Measurements from ENCODE around the gene MPV17L2. TPM values are rescaled to one million over a fixed set of nuclear protein-coding genes. Genes with fewer than 3 reads are reported as not detected.
A peak's percentile ranks its signal among the peaks of the same experiment; 100 is the strongest.

MPV17L2 gene
- total and polyA plus RNA-seq, 2 of the 4 experiments (the other 2 are of a cell fraction), result 7.2 to 19.5 TPM

DNA sequence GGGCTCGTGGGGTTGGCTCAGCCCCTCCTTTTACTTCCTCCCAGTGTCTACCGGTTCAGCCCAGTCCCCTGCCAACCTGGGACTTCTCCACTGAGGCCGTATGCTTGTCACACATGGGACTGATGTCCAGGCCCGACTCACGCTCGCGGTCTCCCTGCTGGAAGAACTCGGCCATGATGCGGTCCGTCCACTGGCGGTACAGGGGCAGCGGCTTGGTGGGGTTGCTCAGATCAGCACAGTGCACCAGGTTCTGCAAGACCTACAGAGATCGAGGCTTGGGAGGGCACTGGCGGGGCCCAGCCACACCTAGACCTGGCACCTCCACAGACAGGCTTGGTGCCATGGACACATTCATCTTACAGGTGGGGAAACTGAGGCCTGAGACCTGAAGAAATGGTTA lies 18.7 kb downstream of the MPV17L2 start:
- no peaks in the 10 kb centered on the region; the same call in 1 of the 2 replicates for H3K36me3 ChIP-seq (ENCODE audit: control insufficient read depth, insufficient read depth, low read length)
- no peak overlapping the region for H3K4me2 ChIP-seq (ENCODE audit: low read depth, low read length)
- no peak overlapping the region for H3K9ac ChIP-seq (ENCODE audit: low read depth, low read length)
- ChIA-PET POLR2A (ENCODE audit: unreplicated experiment) (no interaction called here), CTCF (interaction anchor here (0.6 kb wide), 1 partner anchor 815 kb away, joined by 3 read pairs; no protein-coding TSS in a partner anchor)
- H3K4me1 ChIP-seq (ENCODE audit: control insufficient read depth, insufficient read depth, low read length), result peaks cover 7% of the 10 kb centered on the region
- peak overlapping the region; percentile 49 for H2AFZ ChIP-seq (replicated peaks; ENCODE audit: low read length, poor library complexity)
- peaks cover 0 to 9% of the 10 kb centered on the region in 2 experiments; a peak in 2 of 4 replicates for H3K79me1 ChIP-seq (ENCODE audit: low read depth in 1 of 2, low read length in 2 of 2)
- peaks cover 9% of the 10 kb centered on the region; the same call in 1 of the 2 replicates for H3K9me1 ChIP-seq (ENCODE audit: insufficient read depth, low read length)
- no peak overlapping the region for H2AK9ac ChIP-seq (replicated peaks; ENCODE audit: low read depth, low read length, poor library complexity)
- DNase-seq (no peak), ATAC-seq (ENCODE audit: low read depth) (no peak)
- no peak overlapping the region for H2BK15ac ChIP-seq (ENCODE audit: low read depth, low read length)
- H4K5ac ChIP-seq (ENCODE audit: low read depth, low read length), result no peak overlapping the region
- WGBS, 2 experiments (ENCODE audit: extremely low coverage in 2 of 2, insufficient read length in 1 of 2), result 95% methylated on average over 7 of the region's 14 CpGs; no CpG with 5 or more reads in 1 of the 2 experiments
- no peak overlapping the region for H2BK120ac ChIP-seq (ENCODE audit: low read depth, low read length)
- H3K18ac ChIP-seq (ENCODE audit: low read depth, low read length), result no peak overlapping the region
- no peak overlapping the region for H4K8ac ChIP-seq (ENCODE audit: low read depth in 2 of 2, low read length in 2 of 2)
- in situ Hi-C loops (cut with MboI; ENCODE audit: low sequenced_read_pairs) (no loop called here), intact Hi-C loops (cut with micrococcal nuclease) (no loop called here), dilution Hi-C loops (cut with HindIII; ENCODE audit: low sequenced_read_pairs, unreplicated experiment) (no loop called here)
- H4K20me1 ChIP-seq (ENCODE audit: insufficient read depth, low read length), result no peaks in the 10 kb centered on the region
- TF ChIP-seq NFE2L2 (IDR thresholded peaks at IDR 0.05; ENCODE audit: low read depth, low read length), result no peak
- TF ChIP-seq RFX5 (IDR thresholded peaks at IDR 0.05; ENCODE audit: low read depth, low read length), result no peak
- no peak for TF ChIP-seq RCOR1 (IDR thresholded peaks at IDR 0.05; ENCODE audit: insufficient replicate concordance, low read length)
- TF ChIP-seq, protein P1, sequence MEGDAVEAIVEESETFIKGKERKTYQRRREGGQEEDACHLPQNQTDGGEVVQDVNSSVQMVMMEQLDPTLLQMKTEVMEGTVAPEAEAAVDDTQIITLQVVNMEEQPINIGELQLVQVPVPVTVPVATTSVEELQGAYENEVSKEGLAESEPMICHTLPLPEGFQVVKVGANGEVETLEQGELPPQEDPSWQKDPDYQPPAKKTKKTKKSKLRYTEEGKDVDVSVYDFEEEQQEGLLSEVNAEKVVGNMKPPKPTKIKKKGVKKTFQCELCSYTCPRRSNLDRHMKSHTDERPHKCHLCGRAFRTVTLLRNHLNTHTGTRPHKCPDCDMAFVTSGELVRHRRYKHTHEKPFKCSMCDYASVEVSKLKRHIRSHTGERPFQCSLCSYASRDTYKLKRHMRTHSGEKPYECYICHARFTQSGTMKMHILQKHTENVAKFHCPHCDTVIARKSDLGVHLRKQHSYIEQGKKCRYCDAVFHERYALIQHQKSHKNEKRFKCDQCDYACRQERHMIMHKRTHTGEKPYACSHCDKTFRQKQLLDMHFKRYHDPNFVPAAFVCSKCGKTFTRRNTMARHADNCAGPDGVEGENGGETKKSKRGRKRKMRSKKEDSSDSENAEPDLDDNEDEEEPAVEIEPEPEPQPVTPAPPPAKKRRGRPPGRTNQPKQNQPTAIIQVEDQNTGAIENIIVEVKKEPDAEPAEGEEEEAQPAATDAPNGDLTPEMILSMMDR (conservative IDR thresholded peaks at IDR 0.05; ENCODE audit: low read depth, low read length), result no peak
- TF ChIP-seq FOS (IDR thresholded peaks at IDR 0.05; ENCODE audit: low read depth, low read length), result no peak
- TF ChIP-seq MAFK (IDR thresholded peaks at IDR 0.05; ENCODE audit: low read depth, low read length), result no peak
- TF ChIP-seq SMC3 (IDR thresholded peaks at IDR 0.05; ENCODE audit: low read depth, low read length), result no peak
- TF ChIP-seq POLR2A (IDR thresholded peaks at IDR 0.05; ENCODE audit: low read depth, low read length), result no peak
- no peak for TF ChIP-seq BHLHE40 (IDR thresholded peaks at IDR 0.05; ENCODE audit: low read depth, low read length)
- TF ChIP-seq, protein P2, sequence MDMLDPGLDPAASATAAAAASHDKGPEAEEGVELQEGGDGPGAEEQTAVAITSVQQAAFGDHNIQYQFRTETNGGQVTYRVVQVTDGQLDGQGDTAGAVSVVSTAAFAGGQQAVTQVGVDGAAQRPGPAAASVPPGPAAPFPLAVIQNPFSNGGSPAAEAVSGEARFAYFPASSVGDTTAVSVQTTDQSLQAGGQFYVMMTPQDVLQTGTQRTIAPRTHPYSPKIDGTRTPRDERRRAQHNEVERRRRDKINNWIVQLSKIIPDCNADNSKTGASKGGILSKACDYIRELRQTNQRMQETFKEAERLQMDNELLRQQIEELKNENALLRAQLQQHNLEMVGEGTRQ (IDR thresholded peaks at IDR 0.05; ENCODE audit: low read depth, low read length), result no peak
- no peak for TF ChIP-seq MXI1 (IDR thresholded peaks at IDR 0.05; ENCODE audit: borderline replicate concordance, low read depth, low read length)
- TF ChIP-seq CHD1 (IDR thresholded peaks at IDR 0.05; ENCODE audit: low read depth, low read length), result no peak
- TF ChIP-seq, protein P3, sequence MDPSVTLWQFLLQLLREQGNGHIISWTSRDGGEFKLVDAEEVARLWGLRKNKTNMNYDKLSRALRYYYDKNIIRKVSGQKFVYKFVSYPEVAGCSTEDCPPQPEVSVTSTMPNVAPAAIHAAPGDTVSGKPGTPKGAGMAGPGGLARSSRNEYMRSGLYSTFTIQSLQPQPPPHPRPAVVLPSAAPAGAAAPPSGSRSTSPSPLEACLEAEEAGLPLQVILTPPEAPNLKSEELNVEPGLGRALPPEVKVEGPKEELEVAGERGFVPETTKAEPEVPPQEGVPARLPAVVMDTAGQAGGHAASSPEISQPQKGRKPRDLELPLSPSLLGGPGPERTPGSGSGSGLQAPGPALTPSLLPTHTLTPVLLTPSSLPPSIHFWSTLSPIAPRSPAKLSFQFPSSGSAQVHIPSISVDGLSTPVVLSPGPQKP (IDR thresholded peaks at IDR 0.05; ENCODE audit: borderline replicate concordance, low read depth, low read length), result no peak
- no peak for TF ChIP-seq CEBPB (IDR thresholded peaks at IDR 0.05; ENCODE audit: low read depth, low read length)
- TF ChIP-seq RAD21 (IDR thresholded peaks at IDR 0.05; ENCODE audit: low read length), result no peak
- TF ChIP-seq MAZ (IDR thresholded peaks at IDR 0.05; ENCODE audit: borderline replicate concordance, low read depth, low read length), result no peak
- H4K91ac ChIP-seq (ENCODE audit: insufficient read depth, low read depth, low read length), result no peak overlapping the region
- no peak overlapping the region for H3K4me3 ChIP-seq (ENCODE audit: insufficient read depth, low read depth, low read length)
- H2AK5ac ChIP-seq (ENCODE audit: low read depth, low read length), result peak overlapping the region; percentile 15; the same call in 1 of the 2 replicates
- H3K14ac ChIP-seq (replicated peaks; ENCODE audit: low read depth, low read length), result no peak overlapping the region
- no peak overlapping the region for H2BK20ac ChIP-seq (ENCODE audit: low read depth, low read length)
- no peak overlapping the region for H3K27ac ChIP-seq (ENCODE audit: insufficient read depth, low read length)
- H3K4ac ChIP-seq (ENCODE audit: low read depth, low read length), result no peak overlapping the region
- H3K56ac ChIP-seq (ENCODE audit: extremely low read depth, insufficient read depth, low read length), result no peak overlapping the region
- H3K27me3 ChIP-seq (ENCODE audit: control insufficient read depth, insufficient read depth, low read length), result no peaks in the 10 kb centered on the region
- no peak overlapping the region for H2BK5ac ChIP-seq (ENCODE audit: low read depth, low read length, poor library complexity, severe bottlenecking)
- no peak overlapping the region for H3K23ac ChIP-seq (ENCODE audit: low read depth, low read length)
- BruUV-seq (replicated peaks), result no TSS peak
- H3K9me3 ChIP-seq (ENCODE audit: control insufficient read depth, insufficient read depth, low read length), result no peaks in the 10 kb centered on the region

Measured in IMR-90 (cell line).